Neural cell (in vitro differentiated cells): ENCODE results near the gene ARID1B.

Source experiments
- CTCF ChIP-seq: fragments of 450-650 bp; IDR thresholded peaks from 2 replicates; pipeline ENCODE4 v1.5.1; 2014; ENCODE audit warnings: antibody characterized with exemption, mild to moderate bottlenecking, moderate library complexity; ENCODE audit not compliant: poor library complexity, severe bottlenecking
- EP300 ChIP-seq: fragments of 450-650 bp; conservative IDR thresholded peaks from 2 replicates; pipeline ENCODE4 v1.6.1; 2014; ENCODE audit warnings: antibody characterized with exemption, mild to moderate bottlenecking, moderate library complexity; ENCODE audit not compliant: poor library complexity, severe bottlenecking
- EZH2 ChIP-seq: fragments of 200-600, 300-800 bp; shearing (Covaris generic), sonication (generic); IDR thresholded peaks from 2 replicates; pipeline ENCODE4 v1.6.1; 2014; ENCODE audit warnings: antibody characterized with exemption, low read length, borderline replicate concordance, mild to moderate bottlenecking; ENCODE audit not compliant: insufficient read depth, poor library complexity, severe bottlenecking
- MXI1 ChIP-seq: fragments of 450-650 bp; conservative IDR thresholded peaks from 2 replicates; pipeline ENCODE4 v1.6.1; 2014; ENCODE audit warnings: antibody characterized with exemption, mild to moderate bottlenecking; ENCODE audit not compliant: poor library complexity, severe bottlenecking
- POLR2AphosphoS5 ChIP-seq: IDR thresholded peaks from 2 replicates; pipeline ENCODE4 v1.6.1; 2012
- RAD21 ChIP-seq: fragments of 450-650 bp; conservative IDR thresholded peaks from 2 replicates; pipeline ENCODE4 v1.6.1; 2014; ENCODE audit warnings: antibody characterized with exemption, mild to moderate bottlenecking, moderate library complexity
- SMC3 ChIP-seq: fragments of 450-650 bp; conservative IDR thresholded peaks from 2 replicates; pipeline ENCODE4 v1.6.1; 2014; ENCODE audit warnings: antibody characterized with exemption, mild to moderate bottlenecking, moderate library complexity; ENCODE audit not compliant: poor library complexity
- TAF1 ChIP-seq: IDR thresholded peaks from 2 replicates; pipeline ENCODE4 v1.6.1; 2012; ENCODE audit warnings: low read depth

DNA sequence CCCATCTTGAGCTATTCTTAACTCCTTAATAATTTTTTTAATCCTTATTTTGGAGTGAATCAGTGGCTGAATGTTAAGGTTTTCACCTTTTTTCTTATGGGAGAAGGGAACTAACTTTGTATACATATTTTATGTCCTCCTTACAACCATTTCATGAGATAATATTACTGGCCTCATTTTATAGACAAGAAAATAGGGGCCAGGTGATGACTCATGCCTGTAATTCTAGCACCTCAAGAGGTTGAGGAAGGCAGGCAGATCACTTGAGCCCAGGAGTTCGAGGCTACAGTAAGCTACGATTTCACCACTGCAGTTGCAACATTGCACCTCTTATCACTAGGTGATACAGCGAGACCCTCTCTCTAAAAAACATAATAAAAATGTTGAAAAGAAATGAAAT is 417.5 kb downstream of the ARID1B start:
- TF ChIP-seq CTCF: no peak
- no peak for TF ChIP-seq POLR2AphosphoS5
- no peak for TF ChIP-seq EZH2
- no peak for TF ChIP-seq SMC3
- no peak for TF ChIP-seq RAD21
- no peak for TF ChIP-seq EP300
- no peak for TF ChIP-seq TAF1
- no peak for TF ChIP-seq MXI1
